ENCODE data around the gene ST6GALNAC4. TPM values are rescaled to one million over a fixed set of nuclear protein-coding genes. Genes with fewer than 3 reads are reported as not detected.

The ST6GALNAC4 gene
- total RNA-seq, 1 donor from 2014 or later, result 40.0 TPM

Small RNA genes within 50 kb of the gene (microRNA-seq; reads per million reads assigned to microRNA genes)
- gene MIR4672 (ENCODE audit: borderline number of aligned reads), result not detected

Other genes starting within 250 kb of the ST6GALNAC4 start
- gene CFAP157, start 210.1 kb downstream of the ST6GALNAC4 start, total RNA-seq, result 0.19 TPM
- 21.3 TPM for gene PTRH1, start 201.4 kb downstream of the ST6GALNAC4 start, total RNA-seq
- not detected for gene TTC16, start 201.0 kb downstream of the ST6GALNAC4 start, total RNA-seq
- gene TOR2A, start 181.7 kb downstream of the ST6GALNAC4 start, total RNA-seq, result 8.6 TPM
- 28.1 TPM for gene SH2D3C, start 138.4 kb downstream of the ST6GALNAC4 start, total RNA-seq
- 105 TPM for gene CDK9, start 131.0 kb downstream of the ST6GALNAC4 start, total RNA-seq
- gene FPGS, start 114.2 kb downstream of the ST6GALNAC4 start, total RNA-seq, result 108 TPM
- gene ENG, start 62.4 kb downstream of the ST6GALNAC4 start, total RNA-seq, result 243 TPM
- 68.3 TPM for gene AK1, start 39.4 kb downstream of the ST6GALNAC4 start, total RNA-seq
- gene ST6GALNAC6, start 17.4 kb downstream of the ST6GALNAC4 start, total RNA-seq, result 109 TPM
- gene PIP5KL1, start 13.7 kb upstream of the ST6GALNAC4 start, total RNA-seq, result 2.2 TPM
- gene DPM2, start 20.8 kb upstream of the ST6GALNAC4 start, total RNA-seq, result 20.9 TPM
- gene EEIG1, start 63.9 kb upstream of the ST6GALNAC4 start, total RNA-seq, result 12.8 TPM
- gene NAIF1, start 150.3 kb upstream of the ST6GALNAC4 start, total RNA-seq, result 5.7 TPM
- gene SLC25A25, start 151.2 kb upstream of the ST6GALNAC4 start, total RNA-seq, result 89.5 TPM
- 59.5 TPM for gene PTGES2, start 210.7 kb upstream of the ST6GALNAC4 start, total RNA-seq
- gene LCN2, start 232.4 kb upstream of the ST6GALNAC4 start, total RNA-seq, result 0.64 TPM
- gene BBLN, start 243.2 kb upstream of the ST6GALNAC4 start, total RNA-seq, result 63.7 TPM

All from mesenteric fat pad (tissue), 1 donor.